ENCODE measurements around the gene CCDC50.

CCDC50 gene

GRCh38 chr3:191330530-191331048 is 1.4 kb downstream of the CCDC50 start:
- no peaks in the 10 kb centered on the region for H3K36me3 ChIP-seq (ENCODE audit: control insufficient read depth, insufficient read depth, low read length)
- H2BK5ac ChIP-seq (ENCODE audit: low read length) = no peak overlapping the region
- no peak overlapping the region for H2BK15ac ChIP-seq (replicated peaks; ENCODE audit: low read depth)
- peaks cover 10% of the 10 kb centered on the region for H3K4me1 ChIP-seq (ENCODE audit: control insufficient read depth, low read depth, low read length)
- no peak overlapping the region for H4K5ac ChIP-seq (ENCODE audit: low read length)
- peaks cover 1% of the 10 kb centered on the region for H3K79me1 ChIP-seq (ENCODE audit: low read length)
- no CpG with 5 or more reads among the region's 11 CpGs for WGBS (ENCODE audit: extremely low coverage, insufficient coverage, low lambda C conversion rate)
- peak overlapping the region; percentile 14 for H2BK120ac ChIP-seq (ENCODE audit: low read depth, low read length)
- DNase-seq = peak; percentile 75
- peak overlapping the region; percentile 88 for H3K18ac ChIP-seq (ENCODE audit: low read length)
- H4K8ac ChIP-seq (ENCODE audit: low read depth, low read length) = no peak overlapping the region
- peak overlapping the region; percentile 86 for H3K9ac ChIP-seq (ENCODE audit: low read length)
- no peak overlapping the region for H3K27ac ChIP-seq (ENCODE audit: low read depth, low read length)
- peaks cover 18% of the 10 kb centered on the region for H3K79me2 ChIP-seq (ENCODE audit: control insufficient read depth, insufficient read depth, low read length)
- no peaks in the 10 kb centered on the region for H3K27me3 ChIP-seq (ENCODE audit: insufficient read depth, low read length, poor library complexity)
- H3K4me2 ChIP-seq (ENCODE audit: low read length) = peak overlapping the region; percentile 81
- H3K56ac ChIP-seq (ENCODE audit: low read length) = peak overlapping the region; percentile 89
- peak overlapping the region; percentile 45 for H3K4ac ChIP-seq (ENCODE audit: low read depth, low read length)
- H3K4me3 ChIP-seq (ENCODE audit: low read length) = peak overlapping the region; percentile 61
- no peak overlapping the region for H2AK5ac ChIP-seq (ENCODE audit: low read length)
- H3K23ac ChIP-seq (ENCODE audit: low read length) = no peak overlapping the region

DNA sequence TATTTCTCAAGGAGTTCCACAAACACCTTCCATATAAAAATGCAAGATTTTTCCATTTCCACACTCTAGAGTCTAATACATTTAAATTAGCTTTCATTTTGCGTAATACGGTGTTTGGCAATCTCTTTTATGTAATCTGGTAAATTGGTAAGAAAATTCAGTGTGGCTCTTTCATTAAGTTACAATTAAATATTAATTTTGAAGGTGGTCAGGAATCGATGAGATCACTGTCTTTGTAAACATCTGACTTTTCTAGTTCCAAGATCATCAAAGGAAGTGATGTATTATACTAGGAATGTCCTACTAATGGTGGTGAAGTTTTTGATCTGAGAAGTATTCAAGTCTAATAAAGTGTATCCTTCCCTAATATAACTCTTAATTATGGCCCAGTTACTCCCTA is 2.2 kb downstream of the CCDC50 start:
- Histone ChIP-seq H3K18ac (ENCODE audit: low read length) (no peak overlapping the region), H3K4me3 (ENCODE audit: low read length) (no peak overlapping the region), H3K23ac (ENCODE audit: low read length) (no peak overlapping the region), H3K79me1 (ENCODE audit: low read length) (peaks cover 1% of the 10 kb centered on the region), H3K56ac (ENCODE audit: low read length) (no peak overlapping the region), H3K4ac (ENCODE audit: low read depth, low read length) (no peak overlapping the region), H2BK120ac (ENCODE audit: low read depth, low read length) (no peak overlapping the region), H4K5ac (ENCODE audit: low read length) (no peak overlapping the region), H4K8ac (ENCODE audit: low read depth, low read length) (no peak overlapping the region), H3K79me2 (ENCODE audit: control insufficient read depth, insufficient read depth, low read length) (peaks cover 18% of the 10 kb centered on the region), H2AK5ac (ENCODE audit: low read length) (no peak overlapping the region), H3K9ac (ENCODE audit: low read length) (no peak overlapping the region), H2BK15ac (replicated peaks; ENCODE audit: low read depth) (no peak overlapping the region), H3K4me2 (ENCODE audit: low read length) (no peak overlapping the region), H2BK5ac (ENCODE audit: low read length) (no peak overlapping the region), H3K27me3 (ENCODE audit: insufficient read depth, low read length, poor library complexity) (no peaks in the 10 kb centered on the region), H3K36me3 (ENCODE audit: control insufficient read depth, insufficient read depth, low read length) (no peaks in the 10 kb centered on the region), H3K27ac (ENCODE audit: low read depth, low read length) (no peak overlapping the region), H3K4me1 (ENCODE audit: control insufficient read depth, low read depth, low read length) (peaks cover 10% of the 10 kb centered on the region)
- no CpG with 5 or more reads among the region's 3 CpGs for WGBS (ENCODE audit: extremely low coverage, insufficient coverage, low lambda C conversion rate)
- no peak for DNase-seq

DNA sequence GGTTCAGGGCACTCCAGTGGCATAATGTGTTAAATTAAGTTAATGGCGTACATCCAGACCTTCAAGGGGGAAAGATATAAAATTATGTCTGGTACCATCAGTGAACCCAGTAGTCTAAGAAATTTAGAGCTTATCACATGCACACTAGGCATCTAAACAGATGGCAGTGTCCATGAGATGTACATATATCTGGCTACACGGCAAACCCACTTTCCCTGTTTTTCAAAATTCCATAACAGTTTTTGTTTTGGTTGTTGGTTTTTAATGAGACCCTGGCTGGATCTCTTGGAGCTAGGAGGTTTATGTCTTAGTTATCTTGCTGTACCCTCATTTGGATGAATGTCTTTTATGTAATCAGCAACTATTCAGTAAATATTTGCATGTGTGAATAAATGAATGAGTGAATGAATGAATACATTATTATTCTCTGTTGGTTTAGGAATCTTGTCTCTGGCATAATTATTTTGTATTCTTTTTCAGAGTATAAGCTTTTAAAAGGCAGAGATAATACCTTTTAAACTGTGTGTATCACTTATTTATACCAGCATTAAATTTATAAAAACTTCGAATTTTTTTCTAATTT is 4.2 kb downstream of the CCDC50 start:
- DNase-seq = no peak
- Histone ChIP-seq H3K79me2 (ENCODE audit: control insufficient read depth, insufficient read depth, low read length) (peaks cover 18% of the 10 kb centered on the region), H3K23ac (ENCODE audit: low read length) (no peak overlapping the region), H3K27me3 (ENCODE audit: insufficient read depth, low read length, poor library complexity) (no peaks in the 10 kb centered on the region), H3K9ac (ENCODE audit: low read length) (no peak overlapping the region), H3K4me2 (ENCODE audit: low read length) (no peak overlapping the region), H3K18ac (ENCODE audit: low read length) (no peak overlapping the region), H3K4me3 (ENCODE audit: low read length) (no peak overlapping the region), H3K79me1 (ENCODE audit: low read length) (peaks cover 1% of the 10 kb centered on the region), H4K8ac (ENCODE audit: low read depth, low read length) (no peak overlapping the region), H3K4ac (ENCODE audit: low read depth, low read length) (no peak overlapping the region), H2BK15ac (replicated peaks; ENCODE audit: low read depth) (no peak overlapping the region), H3K27ac (ENCODE audit: low read depth, low read length) (no peak overlapping the region), H2BK120ac (ENCODE audit: low read depth, low read length) (no peak overlapping the region), H4K5ac (ENCODE audit: low read length) (no peak overlapping the region), H3K56ac (ENCODE audit: low read length) (no peak overlapping the region), H3K4me1 (ENCODE audit: control insufficient read depth, low read depth, low read length) (peaks cover 7% of the 10 kb centered on the region), H2BK5ac (ENCODE audit: low read length) (no peak overlapping the region), H3K36me3 (ENCODE audit: control insufficient read depth, insufficient read depth, low read length) (no peaks in the 10 kb centered on the region), H2AK5ac (ENCODE audit: low read length) (no peak overlapping the region)
- no CpG with 5 or more reads among the region's 3 CpGs for WGBS (ENCODE audit: extremely low coverage, insufficient coverage, low lambda C conversion rate)

GRCh38 chr3:191334346-191334893 is 5.2 kb downstream of the CCDC50 start:
- Histone ChIP-seq H4K5ac (ENCODE audit: low read length) (no peak overlapping the region), H3K4me2 (ENCODE audit: low read length) (no peak overlapping the region), H3K9ac (ENCODE audit: low read length) (no peak overlapping the region), H3K27me3 (ENCODE audit: insufficient read depth, low read length, poor library complexity) (no peaks in the 10 kb centered on the region), H3K4ac (ENCODE audit: low read depth, low read length) (no peak overlapping the region), H3K23ac (ENCODE audit: low read length) (no peak overlapping the region), H3K4me3 (ENCODE audit: low read length) (no peak overlapping the region), H3K79me2 (ENCODE audit: control insufficient read depth, insufficient read depth, low read length) (peaks cover 19% of the 10 kb centered on the region), H2BK5ac (ENCODE audit: low read length) (no peak overlapping the region), H2BK15ac (replicated peaks; ENCODE audit: low read depth) (no peak overlapping the region), H3K27ac (ENCODE audit: low read depth, low read length) (no peak overlapping the region), H3K4me1 (ENCODE audit: control insufficient read depth, low read depth, low read length) (peaks cover 4% of the 10 kb centered on the region), H2BK120ac (ENCODE audit: low read depth, low read length) (no peak overlapping the region), H3K36me3 (ENCODE audit: control insufficient read depth, insufficient read depth, low read length) (no peaks in the 10 kb centered on the region), H2AK5ac (ENCODE audit: low read length) (no peak overlapping the region), H4K8ac (ENCODE audit: low read depth, low read length) (peak overlapping the region; percentile 56), H3K79me1 (ENCODE audit: low read length) (peaks cover 1% of the 10 kb centered on the region), H3K56ac (ENCODE audit: low read length) (no peak overlapping the region), H3K18ac (ENCODE audit: low read length) (no peak overlapping the region)
- no peak for DNase-seq
- no CpG with 5 or more reads among the region's 4 CpGs for WGBS (ENCODE audit: extremely low coverage, insufficient coverage, low lambda C conversion rate)

DNA sequence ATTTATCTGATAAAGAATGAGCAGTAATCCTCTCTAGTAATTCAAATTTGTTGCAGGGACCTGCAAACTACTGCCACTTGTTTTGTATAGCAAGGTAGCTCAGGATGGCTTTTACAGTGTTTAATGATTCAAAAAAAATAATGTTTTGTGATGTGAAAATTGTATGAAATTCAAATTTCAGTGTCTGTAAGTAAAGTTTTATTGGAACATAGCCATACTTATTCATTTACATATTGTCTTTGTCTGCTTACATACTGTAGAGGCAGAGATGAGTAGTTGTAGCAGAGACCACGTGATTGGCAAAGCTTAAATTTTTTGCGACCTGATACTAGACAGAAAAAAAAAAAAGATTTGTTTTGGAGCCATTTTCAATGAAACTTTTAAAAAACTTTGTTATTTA is 7.6 kb downstream of the CCDC50 start:
- no peak overlapping the region for H3K4me2 ChIP-seq (ENCODE audit: low read length)

DNA sequence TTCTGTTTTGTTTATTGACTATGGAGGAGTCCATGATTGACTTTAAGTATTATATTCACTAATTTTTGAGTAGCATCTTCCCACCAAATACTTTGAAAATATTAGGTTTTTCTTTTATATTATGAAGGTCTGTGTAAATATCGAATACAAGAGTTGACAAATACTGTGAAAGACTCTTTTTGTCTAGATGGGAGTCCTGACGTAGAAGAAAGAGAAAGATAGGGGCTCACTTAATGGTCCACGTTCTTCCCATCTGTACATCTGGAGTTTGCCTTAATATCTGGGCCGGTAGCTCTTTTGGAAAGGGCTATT is 8.9 kb downstream of the CCDC50 start:
- Histone ChIP-seq H3K4ac (ENCODE audit: low read depth, low read length) (no peak overlapping the region), H4K8ac (ENCODE audit: low read depth, low read length) (no peak overlapping the region), H2BK5ac (ENCODE audit: low read length) (no peak overlapping the region), H3K4me3 (ENCODE audit: low read length) (no peak overlapping the region), H3K27ac (ENCODE audit: low read depth, low read length) (no peak overlapping the region), H3K79me2 (ENCODE audit: control insufficient read depth, insufficient read depth, low read length) (peaks cover 13% of the 10 kb centered on the region), H3K18ac (ENCODE audit: low read length) (no peak overlapping the region), H2BK15ac (replicated peaks; ENCODE audit: low read depth) (no peak overlapping the region), H3K56ac (ENCODE audit: low read length) (no peak overlapping the region), H3K79me1 (ENCODE audit: low read length) (no peaks in the 10 kb centered on the region), H3K27me3 (ENCODE audit: insufficient read depth, low read length, poor library complexity) (no peaks in the 10 kb centered on the region), H3K23ac (ENCODE audit: low read length) (no peak overlapping the region), H3K9ac (ENCODE audit: low read length) (no peak overlapping the region), H2AK5ac (ENCODE audit: low read length) (no peak overlapping the region), H3K4me2 (ENCODE audit: low read length) (no peak overlapping the region), H3K4me1 (ENCODE audit: control insufficient read depth, low read depth, low read length) (no peaks in the 10 kb centered on the region), H2BK120ac (ENCODE audit: low read depth, low read length) (no peak overlapping the region), H3K36me3 (ENCODE audit: control insufficient read depth, insufficient read depth, low read length) (no peaks in the 10 kb centered on the region), H4K5ac (ENCODE audit: low read length) (no peak overlapping the region)
- DNase-seq = no peak
- WGBS (ENCODE audit: extremely low coverage, insufficient coverage, low lambda C conversion rate) = no CpG with 5 or more reads among the region's 4 CpGs

More for the DNA sequence above, 7.6 kb downstream of the CCDC50 start:
- no peak for DNase-seq
- no peak overlapping the region for H3K4me3 ChIP-seq (ENCODE audit: low read length)
- H3K79me1 ChIP-seq (ENCODE audit: low read length) = no peaks in the 10 kb centered on the region
- no peak overlapping the region for H3K4ac ChIP-seq (ENCODE audit: low read depth, low read length)
- no peak overlapping the region for H3K27ac ChIP-seq (ENCODE audit: low read depth, low read length)
- H4K5ac ChIP-seq (ENCODE audit: low read length) = no peak overlapping the region
- peaks cover 18% of the 10 kb centered on the region for H3K79me2 ChIP-seq (ENCODE audit: control insufficient read depth, insufficient read depth, low read length)
- H3K4me1 ChIP-seq (ENCODE audit: control insufficient read depth, low read depth, low read length) = no peaks in the 10 kb centered on the region
- no peaks in the 10 kb centered on the region for H3K36me3 ChIP-seq (ENCODE audit: control insufficient read depth, insufficient read depth, low read length)
- H2AK5ac ChIP-seq (ENCODE audit: low read length) = no peak overlapping the region
- H4K8ac ChIP-seq (ENCODE audit: low read depth, low read length) = no peak overlapping the region
- H3K9ac ChIP-seq (ENCODE audit: low read length) = no peak overlapping the region
- H3K27me3 ChIP-seq (ENCODE audit: insufficient read depth, low read length, poor library complexity) = no peaks in the 10 kb centered on the region
- no CpG with 5 or more reads among the region's 2 CpGs for WGBS (ENCODE audit: extremely low coverage, insufficient coverage, low lambda C conversion rate)
- no peak overlapping the region for H3K23ac ChIP-seq (ENCODE audit: low read length)
- H2BK120ac ChIP-seq (ENCODE audit: low read depth, low read length) = no peak overlapping the region
- H3K18ac ChIP-seq (ENCODE audit: low read length) = no peak overlapping the region
- H2BK5ac ChIP-seq (ENCODE audit: low read length) = no peak overlapping the region
- H3K56ac ChIP-seq (ENCODE audit: low read length) = no peak overlapping the region
- no peak overlapping the region for H2BK15ac ChIP-seq (replicated peaks; ENCODE audit: low read depth)
